ENCODE data around the gene ZNRF1.
A peak's percentile ranks its signal among the peaks of the same experiment; 100 is the strongest.

Gene ZNRF1

DNA sequence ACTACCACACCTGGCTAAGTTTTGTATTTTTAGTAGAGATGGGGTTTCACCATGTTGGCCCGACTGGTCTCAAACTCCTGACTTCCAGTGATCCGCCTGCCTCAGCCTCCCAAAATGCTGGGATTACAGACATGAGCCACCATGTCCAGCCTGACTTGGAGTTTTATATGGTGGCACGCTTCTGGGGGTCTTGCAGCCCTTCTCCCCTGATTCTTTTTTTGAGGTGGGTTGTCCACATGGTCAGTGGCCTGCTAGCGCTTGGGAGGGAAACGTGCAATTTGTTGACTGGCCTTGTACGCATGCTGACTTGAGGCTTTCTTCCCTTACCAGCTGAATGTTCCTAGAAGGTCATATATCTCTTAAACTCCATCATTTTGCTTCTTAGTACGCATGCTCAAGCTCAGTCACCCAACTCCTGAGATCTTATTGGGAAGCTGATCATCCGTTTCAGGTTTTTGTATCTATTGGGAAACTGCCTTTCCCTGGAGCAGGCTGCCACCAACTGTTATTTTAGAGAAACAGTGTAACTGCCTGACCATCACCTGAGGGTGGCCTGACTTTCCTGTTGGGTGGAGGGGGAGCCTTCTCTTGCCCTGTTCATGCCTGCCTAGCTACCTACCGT, 131.4 kb downstream of the ZNRF1 start:
- TF ChIP-seq, protein P1, sequence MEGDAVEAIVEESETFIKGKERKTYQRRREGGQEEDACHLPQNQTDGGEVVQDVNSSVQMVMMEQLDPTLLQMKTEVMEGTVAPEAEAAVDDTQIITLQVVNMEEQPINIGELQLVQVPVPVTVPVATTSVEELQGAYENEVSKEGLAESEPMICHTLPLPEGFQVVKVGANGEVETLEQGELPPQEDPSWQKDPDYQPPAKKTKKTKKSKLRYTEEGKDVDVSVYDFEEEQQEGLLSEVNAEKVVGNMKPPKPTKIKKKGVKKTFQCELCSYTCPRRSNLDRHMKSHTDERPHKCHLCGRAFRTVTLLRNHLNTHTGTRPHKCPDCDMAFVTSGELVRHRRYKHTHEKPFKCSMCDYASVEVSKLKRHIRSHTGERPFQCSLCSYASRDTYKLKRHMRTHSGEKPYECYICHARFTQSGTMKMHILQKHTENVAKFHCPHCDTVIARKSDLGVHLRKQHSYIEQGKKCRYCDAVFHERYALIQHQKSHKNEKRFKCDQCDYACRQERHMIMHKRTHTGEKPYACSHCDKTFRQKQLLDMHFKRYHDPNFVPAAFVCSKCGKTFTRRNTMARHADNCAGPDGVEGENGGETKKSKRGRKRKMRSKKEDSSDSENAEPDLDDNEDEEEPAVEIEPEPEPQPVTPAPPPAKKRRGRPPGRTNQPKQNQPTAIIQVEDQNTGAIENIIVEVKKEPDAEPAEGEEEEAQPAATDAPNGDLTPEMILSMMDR (conservative IDR thresholded peaks at IDR 0.05): 0 out of 2 replicates have a peak, but pooled peaks have one; percentile 10
- no peak overlapping the region for H3K27ac ChIP-seq

DNA sequence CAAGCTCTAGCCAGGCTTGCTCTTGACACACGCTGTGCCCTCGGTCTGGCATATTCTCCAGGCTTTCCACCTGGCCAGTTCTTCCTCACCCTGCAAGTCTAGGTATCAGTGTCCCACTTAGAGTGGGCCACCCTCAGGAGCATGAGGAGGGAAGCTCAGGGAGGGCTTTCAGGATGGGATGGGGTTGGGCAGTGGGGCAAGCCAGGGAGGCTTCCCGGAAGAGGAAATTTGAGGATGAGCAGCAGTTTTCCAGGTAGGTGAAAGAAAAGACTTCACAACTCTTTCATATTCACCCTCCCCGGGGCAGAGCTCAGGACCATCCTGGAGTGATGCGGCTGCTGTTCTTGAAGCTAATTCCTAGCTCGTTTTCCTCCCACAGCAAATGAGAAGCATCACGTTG, 132.3 kb downstream of the ZNRF1 start:
- TF ChIP-seq, protein P1 (conservative IDR thresholded peaks at IDR 0.05): no peak
- H3K27ac ChIP-seq: no peak overlapping the region

DNA sequence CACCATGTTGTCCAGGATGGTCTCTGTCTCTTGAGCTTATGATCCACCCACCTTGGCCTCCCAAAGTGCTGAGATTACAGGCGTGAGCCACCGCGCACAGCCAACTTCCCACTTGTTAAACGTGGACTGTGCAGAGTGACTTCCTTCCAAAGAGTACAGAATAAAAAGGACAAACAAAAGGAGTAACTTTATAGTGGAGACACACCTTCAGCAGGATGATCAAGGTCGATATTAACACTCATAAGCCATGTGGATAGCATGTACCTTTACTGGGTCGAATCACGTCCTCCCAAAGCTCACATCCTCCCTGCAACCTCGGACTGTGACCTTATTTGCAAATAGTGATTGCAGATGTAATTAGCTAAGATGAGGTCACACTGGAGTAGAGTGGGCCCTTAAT, 139.4 kb downstream of the ZNRF1 start:
- TF ChIP-seq, protein P1 (conservative IDR thresholded peaks at IDR 0.05): no peak
- H3K27ac ChIP-seq: no peak overlapping the region

DNA sequence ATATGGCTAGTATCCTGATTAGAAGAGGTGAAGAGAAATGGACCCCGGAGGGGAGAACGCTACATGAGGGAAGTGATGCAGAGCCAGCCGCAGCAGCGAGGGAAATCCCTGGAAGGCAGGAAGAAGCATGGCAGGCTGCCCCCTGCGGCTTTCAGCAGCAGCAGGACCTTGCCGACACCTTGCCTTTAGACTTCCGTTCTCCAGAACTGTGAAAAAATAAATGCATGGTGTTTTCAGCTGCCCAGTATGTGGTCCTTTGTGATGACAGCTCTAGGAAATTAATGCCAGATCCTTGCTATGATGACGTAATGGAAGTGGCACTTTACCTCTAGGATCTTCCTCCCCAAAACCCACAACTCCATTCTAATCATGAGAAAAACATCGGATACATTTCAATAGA, 139.8 kb downstream of the ZNRF1 start:
- H3K27ac ChIP-seq: no peak overlapping the region
- TF ChIP-seq, protein P1 (conservative IDR thresholded peaks at IDR 0.05): no peak

DNA sequence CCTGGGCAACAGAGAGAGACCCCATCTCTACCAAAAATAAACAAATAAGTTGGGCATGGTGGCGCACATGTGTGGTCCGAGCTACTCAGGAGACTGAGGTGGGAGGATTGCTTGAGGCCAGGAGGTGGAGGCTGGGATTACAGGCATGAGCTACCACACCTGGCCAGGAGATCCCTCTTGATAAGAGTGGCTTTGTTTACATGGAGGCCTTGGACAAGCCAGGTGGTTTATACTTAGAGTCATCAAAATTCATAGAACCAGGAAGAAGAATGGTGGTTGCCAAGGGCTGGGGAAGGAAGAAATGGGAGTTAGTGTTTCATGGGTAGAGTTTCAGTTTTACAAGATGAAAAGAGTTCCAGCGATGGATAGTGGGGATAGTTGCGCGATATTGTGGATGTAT, 140.7 kb downstream of the ZNRF1 start:
- TF ChIP-seq, protein P1 (conservative IDR thresholded peaks at IDR 0.05): no peak
- no peak overlapping the region for H3K27ac ChIP-seq

DNA sequence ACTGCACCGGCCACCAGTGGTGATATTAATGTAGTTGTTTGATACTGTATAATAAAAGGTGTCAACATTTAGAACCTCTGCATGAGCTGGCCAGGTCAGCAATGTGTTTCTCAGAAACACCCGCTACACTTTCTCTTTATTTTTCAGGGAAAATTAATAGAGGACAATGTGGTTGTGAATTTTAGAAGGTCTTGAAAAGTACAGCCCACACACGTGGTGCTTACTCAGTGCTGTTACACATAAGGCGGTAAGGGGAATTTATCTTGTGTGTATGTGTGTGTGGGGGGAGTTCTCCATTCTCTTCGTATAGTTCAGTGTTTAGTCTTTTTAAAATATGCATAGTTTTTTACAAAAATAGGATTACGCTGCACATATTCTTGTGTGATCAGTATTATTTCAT, 145.1 kb downstream of the ZNRF1 start:
- H3K27ac ChIP-seq: no peak overlapping the region
- TF ChIP-seq, protein P1 (conservative IDR thresholded peaks at IDR 0.05): no peak

DNA sequence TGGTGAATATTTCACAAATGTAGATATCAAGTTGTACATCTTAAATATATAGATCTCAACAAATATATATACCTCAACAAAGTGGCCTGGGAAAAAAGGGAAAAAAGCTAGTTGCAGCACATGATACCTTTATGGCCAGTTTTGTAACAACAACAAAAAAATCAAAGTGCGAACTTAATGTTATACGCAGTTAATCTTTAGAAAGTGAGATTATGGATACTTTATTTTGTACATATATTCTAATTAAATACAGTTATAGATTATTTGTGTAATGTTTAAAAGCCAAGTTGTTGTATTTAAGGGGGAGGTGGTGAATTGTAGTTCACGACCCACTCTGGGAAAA, 149.1 kb downstream of the ZNRF1 start:
- TF ChIP-seq, protein P1 (conservative IDR thresholded peaks at IDR 0.05): no peak
- H3K27ac ChIP-seq: peak overlapping the region; percentile 85

Measured in VCaP (cell line).